Progenitor cell of endocrine pancreas (in vitro differentiated cells): ENCODE measurements around the gene LHX8. TPM values are rescaled to one million over a fixed set of nuclear protein-coding genes. Genes with fewer than 3 reads are reported as not detected.

Experiments
- DNase-seq: peaks from one replicate; pipeline ENCODE4 v3.0.0; 2021; ENCODE audit warnings: low spot score; ENCODE audit not compliant: unreplicated experiment
- H3K27ac Mint-ChIP-seq: 2 replicates; pipeline ENCODE4 v1.8.0; 2021; ENCODE audit warnings: mild to moderate bottlenecking, moderate library complexity, mixed read lengths
- H3K27me3 Mint-ChIP-seq: 2 replicates; pipeline ENCODE4 v1.8.0; 2021; ENCODE audit warnings: mixed read lengths
- H3K36me3 Mint-ChIP-seq: 2 replicates; pipeline ENCODE4 v1.8.0; 2022; ENCODE audit warnings: mixed read lengths; ENCODE audit not compliant: insufficient read depth
- H3K4me1 Mint-ChIP-seq: 2 replicates; pipeline ENCODE4 v1.8.0; 2021; ENCODE audit warnings: low read depth, mixed read lengths
- H3K4me3 Mint-ChIP-seq: 2 replicates; pipeline ENCODE4 v1.8.0; 2021; ENCODE audit warnings: low read depth, mild to moderate bottlenecking, moderate library complexity, mixed read lengths
- H3K9me3 Mint-ChIP-seq: 2 replicates; pipeline ENCODE4 v1.8.0; 2021; ENCODE audit warnings: low read depth, mixed read lengths
- CTCF ChIP-seq: fragments of 200-600 bp; sonication (generic); IDR thresholded peaks from one replicate; pipeline ENCODE4 v1.5.0; 2021; ENCODE audit warnings: antibody characterized with exemption, mild to moderate bottlenecking; ENCODE audit not compliant: unreplicated experiment
- total RNA-seq: library from RNA; stranded (reverse); gene quantifications from 2 replicates; pipeline ENCODE4 v1.2.1, GENCODE V29; 2021

LHX8 gene
- total RNA-seq, 1 donor from 2014 or later = not detected

GRCh38 chr1:75134647-75135572, 722 bp downstream of the LHX8 start:
- Mint-ChIP-seq H3K36me3 (no peaks in the 10 kb centered on the region), H3K27ac (peak overlapping the region; percentile 71), H3K4me3 (peak overlapping the region; percentile 49), H3K4me1 (peaks cover 19% of the 10 kb centered on the region), H3K9me3 (no peaks in the 10 kb centered on the region), H3K27me3 (peaks cover 96% of the 10 kb centered on the region)
- DNase-seq = no peak
- no peak for TF ChIP-seq CTCF

GRCh38 chr1:75135573-75136194, 1.5 kb downstream of the LHX8 start:
- peaks cover 19% of the 10 kb centered on the region for H3K4me1 Mint-ChIP-seq

GRCh38 chr1:75136195-75136815, 2.1 kb downstream of the LHX8 start:
- H3K27me3 Mint-ChIP-seq = peaks cover 95% of the 10 kb centered on the region
- no peaks in the 10 kb centered on the region for H3K36me3 Mint-ChIP-seq
- peak overlapping the region; percentile 56 for H3K27ac Mint-ChIP-seq
- no peak for DNase-seq
- no peak for TF ChIP-seq CTCF
- peak overlapping the region; percentile 61 for H3K4me3 Mint-ChIP-seq
- peaks cover 18% of the 10 kb centered on the region for H3K4me1 Mint-ChIP-seq
- H3K9me3 Mint-ChIP-seq = no peaks in the 10 kb centered on the region

More at GRCh38 chr1:75135573-75136194, 1.5 kb downstream of the LHX8 start:
- Mint-ChIP-seq H3K4me3 (peak overlapping the region; percentile 61), H3K36me3 (no peaks in the 10 kb centered on the region), H3K9me3 (no peaks in the 10 kb centered on the region), H3K27ac (no peak overlapping the region), H3K27me3 (peaks cover 95% of the 10 kb centered on the region)
- no peak for DNase-seq
- TF ChIP-seq CTCF = no peak

- H3K9me3 Mint-ChIP-seq = no peaks in the 10 kb centered on the region
- peak overlapping the region; percentile 37 for H3K4me3 Mint-ChIP-seq
- no peaks in the 10 kb centered on the region for H3K36me3 Mint-ChIP-seq
- H3K27ac Mint-ChIP-seq = no peak overlapping the region
- H3K27me3 Mint-ChIP-seq = peaks cover 94% of the 10 kb centered on the region
- no peak for TF ChIP-seq CTCF
- peaks cover 18% of the 10 kb centered on the region for H3K4me1 Mint-ChIP-seq
- DNase-seq = no peak
Observed at GRCh38 chr1:75136921-75137641, 2.9 kb downstream of the LHX8 start.

- Mint-ChIP-seq H3K27me3 (peaks cover 25% of the 10 kb centered on the region), H3K27ac (no peak overlapping the region), H3K4me3 (no peak overlapping the region), H3K4me1 (no peaks in the 10 kb centered on the region), H3K9me3 (no peaks in the 10 kb centered on the region), H3K36me3 (no peaks in the 10 kb centered on the region)
- no peak for TF ChIP-seq CTCF
- no peak for DNase-seq
Observed at GRCh38 chr1:75152092-75152491, 17.9 kb downstream of the LHX8 start.
